WERI-Rb-1 (cell line): ENCODE data around the gene MRTFB.
"Not testable (repeated sequence)": the region's sequence is repeated elsewhere in the genome, so short reads cannot be mapped to it uniquely, and the experiment has no call there.

Experiments
- DNase-seq: peaks from one replicate; pipeline ENCODE4 v3.0.0-alpha.2; 2020
- H3K27ac ChIP-seq: fragments of 250-450 bp; sonication (Bioruptor Pico); 2 replicates; pipeline ENCODE4 v1.5.1; 2020; ENCODE audit warnings: mild to moderate bottlenecking, moderate library complexity
- H3K27me3 ChIP-seq: fragments of 250-450 bp; sonication (Bioruptor Pico); 2 replicates; pipeline ENCODE4 v1.5.1; 2021; ENCODE audit warnings: mild to moderate bottlenecking, low read depth, moderate library complexity; ENCODE audit not compliant: insufficient read depth, severe bottlenecking
- H3K36me3 ChIP-seq: fragments of 250-450 bp; sonication (Bioruptor Pico); 2 replicates; pipeline ENCODE4 v1.5.1; 2020; ENCODE audit warnings: mild to moderate bottlenecking, moderate library complexity
- H3K4me3 ChIP-seq: 2 replicates; pipeline ENCODE4 v1.5.1; 2011; ENCODE audit warnings: low read depth, mild to moderate bottlenecking, control low read depth, low read length
- H3K9me3 ChIP-seq: fragments of 250-450 bp; sonication (Bioruptor Pico); 2 replicates; pipeline ENCODE4 v1.5.1; 2021; ENCODE audit warnings: mild to moderate bottlenecking, moderate library complexity; ENCODE audit not compliant: severe bottlenecking
- TF ChIP-seq, protein P1 (sequence below): IDR thresholded peaks from 2 replicates; pipeline ENCODE4 v1.5.1; 2011; ENCODE audit warnings: low read depth, mild to moderate bottlenecking, control low read depth, inconsistent platforms, low read length

The MRTFB gene, protein sequence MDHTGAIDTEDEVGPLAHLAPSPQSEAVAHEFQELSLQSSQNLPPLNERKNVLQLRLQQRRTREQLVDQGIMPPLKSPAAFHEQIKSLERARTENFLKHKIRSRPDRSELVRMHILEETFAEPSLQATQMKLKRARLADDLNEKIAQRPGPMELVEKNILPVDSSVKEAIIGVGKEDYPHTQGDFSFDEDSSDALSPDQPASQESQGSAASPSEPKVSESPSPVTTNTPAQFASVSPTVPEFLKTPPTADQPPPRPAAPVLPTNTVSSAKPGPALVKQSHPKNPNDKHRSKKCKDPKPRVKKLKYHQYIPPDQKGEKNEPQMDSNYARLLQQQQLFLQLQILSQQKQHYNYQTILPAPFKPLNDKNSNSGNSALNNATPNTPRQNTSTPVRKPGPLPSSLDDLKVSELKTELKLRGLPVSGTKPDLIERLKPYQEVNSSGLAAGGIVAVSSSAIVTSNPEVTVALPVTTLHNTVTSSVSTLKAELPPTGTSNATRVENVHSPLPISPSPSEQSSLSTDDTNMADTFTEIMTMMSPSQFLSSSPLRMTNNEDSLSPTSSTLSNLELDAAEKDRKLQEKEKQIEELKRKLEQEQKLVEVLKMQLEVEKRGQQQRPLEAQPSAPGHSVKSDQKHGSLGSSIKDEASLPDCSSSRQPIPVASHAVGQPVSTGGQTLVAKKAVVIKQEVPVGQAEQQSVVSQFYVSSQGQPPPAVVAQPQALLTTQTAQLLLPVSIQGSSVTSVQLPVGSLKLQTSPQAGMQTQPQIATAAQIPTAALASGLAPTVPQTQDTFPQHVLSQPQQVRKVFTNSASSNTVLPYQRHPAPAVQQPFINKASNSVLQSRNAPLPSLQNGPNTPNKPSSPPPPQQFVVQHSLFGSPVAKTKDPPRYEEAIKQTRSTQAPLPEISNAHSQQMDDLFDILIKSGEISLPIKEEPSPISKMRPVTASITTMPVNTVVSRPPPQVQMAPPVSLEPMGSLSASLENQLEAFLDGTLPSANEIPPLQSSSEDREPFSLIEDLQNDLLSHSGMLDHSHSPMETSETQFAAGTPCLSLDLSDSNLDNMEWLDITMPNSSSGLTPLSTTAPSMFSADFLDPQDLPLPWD

DNA sequence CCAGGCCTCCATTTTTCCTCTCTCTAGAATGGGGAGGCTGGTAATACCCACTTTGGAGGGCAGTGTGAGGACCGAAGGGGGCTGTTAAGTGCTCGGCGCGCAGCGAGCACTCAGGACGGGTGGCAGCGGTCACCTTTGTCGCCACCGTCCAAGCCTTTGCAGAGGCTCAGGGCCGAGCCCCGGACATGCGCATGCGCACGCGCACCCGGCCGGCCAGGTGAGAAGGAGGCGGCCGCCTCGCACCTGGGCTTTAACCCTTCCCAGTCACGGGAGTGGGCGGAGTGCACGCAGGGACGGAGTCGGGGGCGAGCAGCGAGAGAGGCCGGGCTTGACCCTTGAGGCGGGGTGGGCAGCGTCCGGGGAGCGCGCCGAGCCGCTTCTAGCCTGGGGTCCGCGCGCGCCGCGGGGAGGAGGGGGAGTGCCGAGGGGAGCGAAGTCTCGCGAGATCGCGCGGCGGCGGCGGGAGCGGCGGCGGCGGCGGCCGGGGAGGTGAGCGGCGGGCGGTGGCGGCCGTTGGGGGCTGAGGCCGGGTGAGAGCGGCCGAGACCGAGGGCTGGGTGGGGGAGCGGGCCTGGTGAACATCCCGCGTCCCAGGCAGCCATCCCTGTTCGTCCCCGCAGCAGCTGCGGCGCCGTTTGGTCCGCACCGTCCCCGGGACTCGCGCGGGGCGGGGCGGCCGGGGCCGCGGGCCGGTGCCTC is at the start of gene MRTFB:
Gene MRTFB, plus strand, starts transcription at position 443 of the 699 bp plus-strand sequence. CDS start 69,288 bp downstream, outside the sequence.
- H3K27ac ChIP-seq = peak within 1 kb of the TSS; percentile 87
- DNase-seq = peak; percentile 83

DNA sequence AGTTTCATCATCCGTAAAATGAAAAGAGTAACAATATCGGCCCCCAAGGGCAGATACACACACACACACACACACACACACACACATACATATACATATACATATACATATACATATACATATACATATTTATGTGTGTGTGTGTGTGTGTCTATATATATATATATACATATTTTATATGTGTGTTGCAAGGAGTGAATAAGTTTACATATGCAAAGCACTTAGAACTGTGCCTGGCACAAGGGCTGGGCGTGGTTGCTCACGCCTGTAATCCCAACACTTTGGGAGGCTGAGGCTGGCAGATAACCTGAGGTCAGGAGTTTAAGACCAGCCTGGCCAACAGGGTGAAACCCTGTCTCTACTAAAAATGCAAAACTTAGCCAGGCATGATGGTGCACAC is 47.6 kb upstream of the MRTFB start:
- not testable (repeated sequence) for H3K27ac ChIP-seq, H3K27me3 ChIP-seq, H3K4me3 ChIP-seq, H3K36me3 ChIP-seq, DNase-seq, H3K9me3 ChIP-seq

More for the DNA sequence above, at the start of gene MRTFB:
- H3K27me3 ChIP-seq = no peaks in the 10 kb centered on the region
- peaks cover 3% of the 10 kb centered on the region; the same call in 1 of the 2 replicates for H3K36me3 ChIP-seq
- TF ChIP-seq, protein P1, sequence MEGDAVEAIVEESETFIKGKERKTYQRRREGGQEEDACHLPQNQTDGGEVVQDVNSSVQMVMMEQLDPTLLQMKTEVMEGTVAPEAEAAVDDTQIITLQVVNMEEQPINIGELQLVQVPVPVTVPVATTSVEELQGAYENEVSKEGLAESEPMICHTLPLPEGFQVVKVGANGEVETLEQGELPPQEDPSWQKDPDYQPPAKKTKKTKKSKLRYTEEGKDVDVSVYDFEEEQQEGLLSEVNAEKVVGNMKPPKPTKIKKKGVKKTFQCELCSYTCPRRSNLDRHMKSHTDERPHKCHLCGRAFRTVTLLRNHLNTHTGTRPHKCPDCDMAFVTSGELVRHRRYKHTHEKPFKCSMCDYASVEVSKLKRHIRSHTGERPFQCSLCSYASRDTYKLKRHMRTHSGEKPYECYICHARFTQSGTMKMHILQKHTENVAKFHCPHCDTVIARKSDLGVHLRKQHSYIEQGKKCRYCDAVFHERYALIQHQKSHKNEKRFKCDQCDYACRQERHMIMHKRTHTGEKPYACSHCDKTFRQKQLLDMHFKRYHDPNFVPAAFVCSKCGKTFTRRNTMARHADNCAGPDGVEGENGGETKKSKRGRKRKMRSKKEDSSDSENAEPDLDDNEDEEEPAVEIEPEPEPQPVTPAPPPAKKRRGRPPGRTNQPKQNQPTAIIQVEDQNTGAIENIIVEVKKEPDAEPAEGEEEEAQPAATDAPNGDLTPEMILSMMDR = no peak
- peak within 1 kb of the TSS; percentile 89 for H3K4me3 ChIP-seq
- no peaks in the 10 kb centered on the region for H3K9me3 ChIP-seq

DNA sequence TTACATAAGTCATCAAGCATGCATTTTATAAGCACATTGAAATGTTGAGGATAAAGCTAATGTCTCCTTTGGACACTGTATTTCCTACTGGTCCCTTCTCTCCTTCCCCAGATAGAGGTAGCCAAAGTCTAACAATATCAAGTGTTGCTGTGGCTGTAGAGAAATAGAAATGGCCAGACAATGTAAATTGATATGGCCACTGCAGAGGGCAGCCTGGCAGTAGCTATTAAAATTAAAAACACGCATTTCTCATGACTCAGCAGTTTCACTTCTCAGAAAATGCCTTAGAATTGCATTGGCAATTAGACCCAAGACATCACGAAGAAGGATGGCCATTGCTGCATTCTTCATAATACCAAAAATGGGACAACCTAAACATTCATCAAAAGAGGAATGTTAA is 46.8 kb upstream of the MRTFB start:
- Histone ChIP-seq H3K4me3 (no peak overlapping the region), H3K27ac (no peak overlapping the region), H3K9me3 (no peaks in the 10 kb centered on the region), H3K36me3 (no peaks in the 10 kb centered on the region), H3K27me3 (no peaks in the 10 kb centered on the region)
- no peak for DNase-seq
- TF ChIP-seq, protein P1 = no peak

DNA sequence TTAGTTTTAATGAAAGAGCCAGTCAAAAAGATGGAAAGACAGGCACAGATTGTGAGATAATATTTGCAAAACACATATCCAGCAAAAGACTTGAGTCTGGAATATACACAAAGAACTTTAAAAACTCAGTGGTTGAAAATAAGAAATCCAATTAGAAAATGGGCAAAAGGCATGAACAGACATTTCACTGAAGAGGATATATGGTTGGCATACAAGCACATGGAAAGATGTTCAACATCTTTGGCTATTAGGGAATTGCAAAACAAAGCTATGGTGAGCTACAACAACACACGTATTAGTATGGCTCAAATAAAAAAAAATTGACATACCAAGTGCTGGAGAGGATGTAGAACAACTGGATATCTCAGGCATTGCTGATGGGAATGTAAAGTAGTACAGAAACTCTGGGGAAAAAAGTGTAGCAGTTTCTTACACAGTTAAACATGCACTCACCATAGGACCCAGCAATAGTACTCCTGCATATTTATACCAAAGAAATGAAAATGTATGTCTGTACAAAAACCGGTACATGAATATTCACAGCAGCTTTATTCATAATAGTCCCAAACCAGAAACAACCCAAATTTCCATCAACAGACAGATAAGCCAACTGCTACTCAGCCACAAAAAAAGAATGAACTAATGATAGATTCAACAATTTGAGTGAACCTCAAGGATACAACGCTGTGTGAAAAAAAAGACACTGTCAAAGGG is 44.4 kb upstream of the MRTFB start:
- Histone ChIP-seq H3K36me3 (no peaks in the 10 kb centered on the region), H3K9me3 (no peaks in the 10 kb centered on the region), H3K27me3 (no peaks in the 10 kb centered on the region), H3K27ac (no peak overlapping the region), H3K4me3 (no peak overlapping the region)
- TF ChIP-seq, protein P1 = no peak
- no peak for DNase-seq

DNA sequence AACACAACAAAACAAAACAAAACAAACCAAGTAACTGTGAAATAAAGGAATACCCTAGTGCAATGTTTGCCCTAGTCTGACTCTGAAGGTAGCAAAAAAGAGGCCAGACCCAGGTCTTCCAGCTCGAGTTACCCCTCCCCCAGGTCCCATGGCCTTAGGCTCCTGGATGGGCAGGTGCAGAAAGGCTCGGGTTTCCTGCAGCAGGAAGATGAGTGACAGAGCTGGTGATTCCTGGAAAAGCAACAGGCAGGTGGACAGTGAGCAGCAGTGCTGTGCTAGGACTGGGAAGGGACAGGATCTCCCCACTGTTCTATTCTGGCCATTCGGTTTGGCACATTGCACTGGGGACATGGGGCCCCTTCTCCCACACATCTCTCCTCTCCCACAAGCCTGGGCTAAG is 42.9 kb upstream of the MRTFB start:
- TF ChIP-seq, protein P1 = no peak
- no peak overlapping the region for H3K4me3 ChIP-seq
- H3K9me3 ChIP-seq = no peaks in the 10 kb centered on the region
- H3K27me3 ChIP-seq = no peaks in the 10 kb centered on the region
- DNase-seq = no peak
- H3K27ac ChIP-seq = no peak overlapping the region
- H3K36me3 ChIP-seq = no peaks in the 10 kb centered on the region
